Lower leg skin (tissue), 3 donors: Measurements from ENCODE around the gene OSGEP.

ENCODE experiments used
- CTCF ChIP-seq, 3 donors: fragments of 450-650 bp; IDR thresholded peaks; one replicate each; pipeline ENCODE4 v1.5.1; 2016; ENCODE audit warnings: antibody characterized with exemption in 3 of 3, mild to moderate bottlenecking in 3 of 3, moderate library complexity in 2 of 3
- POLR2A ChIP-seq, 2 donors: fragments of 450-650 bp; IDR thresholded peaks; one replicate each; pipeline ENCODE4 v1.6.1; 2016 to 2017; ENCODE audit warnings: antibody characterized with exemption in 2 of 2, mild to moderate bottlenecking in 1 of 2, moderate library complexity in 1 of 2

GRCh38 chr14:20469242-20469889 is 14.8 kb upstream of the OSGEP start, which contains the start of gene PNP:
- TF ChIP-seq CTCF (IDR thresholded peaks at IDR 0.05) (no peak), POLR2A (IDR thresholded peaks at IDR 0.05) (peak in 1 of 2 donors; percentile 33)
